GM19238 (cell line): ENCODE data around the gene ADSL.

Experiments
- DNase-seq: peaks from one replicate; pipeline ENCODE4 v3.0.0; 2011; ENCODE audit warnings: low spot score; ENCODE audit not compliant: insufficient read length

ADSL gene

DNA sequence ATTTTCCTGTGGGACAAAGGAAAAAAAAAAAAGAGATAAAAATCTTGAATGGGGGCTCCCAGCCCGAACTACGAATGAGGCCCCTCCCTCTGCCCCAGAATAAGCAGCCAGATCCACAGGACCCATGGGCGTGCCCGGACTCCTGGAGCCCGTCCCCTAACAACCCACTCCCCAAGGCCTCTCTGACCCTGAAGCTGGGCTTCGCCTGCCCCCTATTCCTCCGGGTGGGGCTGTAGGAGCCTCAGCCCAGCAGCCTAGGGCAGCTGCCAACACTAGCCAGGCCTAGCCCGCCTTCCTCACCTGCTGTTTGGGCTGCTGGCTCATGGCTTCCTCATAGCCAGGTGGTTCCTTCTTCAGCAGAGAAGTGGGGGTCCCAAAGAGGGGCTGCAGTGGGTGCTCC is 70.7 kb downstream of the ADSL start:
- DNase-seq, result no peak

DNA sequence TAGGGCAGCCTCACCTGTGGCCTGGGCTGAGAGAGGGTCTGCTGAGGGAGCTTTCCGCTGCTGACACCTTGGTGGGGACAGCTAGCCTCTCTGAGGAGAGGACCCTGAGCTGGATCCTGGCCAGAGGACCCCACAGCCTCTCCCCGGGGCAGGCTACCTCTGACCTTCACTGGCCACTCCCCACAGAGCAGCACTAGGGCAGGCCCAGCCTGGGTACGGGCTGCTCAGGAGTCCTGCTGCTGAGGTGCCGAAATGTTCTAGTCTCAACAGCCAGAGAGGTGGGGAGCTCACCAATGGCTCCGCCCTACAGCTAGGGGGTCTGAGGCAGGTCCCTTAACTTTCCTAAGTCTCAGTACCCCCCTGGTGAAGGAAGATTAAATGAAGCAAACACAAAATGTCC is 71.6 kb downstream of the ADSL start:
- DNase-seq, result no peak

DNA sequence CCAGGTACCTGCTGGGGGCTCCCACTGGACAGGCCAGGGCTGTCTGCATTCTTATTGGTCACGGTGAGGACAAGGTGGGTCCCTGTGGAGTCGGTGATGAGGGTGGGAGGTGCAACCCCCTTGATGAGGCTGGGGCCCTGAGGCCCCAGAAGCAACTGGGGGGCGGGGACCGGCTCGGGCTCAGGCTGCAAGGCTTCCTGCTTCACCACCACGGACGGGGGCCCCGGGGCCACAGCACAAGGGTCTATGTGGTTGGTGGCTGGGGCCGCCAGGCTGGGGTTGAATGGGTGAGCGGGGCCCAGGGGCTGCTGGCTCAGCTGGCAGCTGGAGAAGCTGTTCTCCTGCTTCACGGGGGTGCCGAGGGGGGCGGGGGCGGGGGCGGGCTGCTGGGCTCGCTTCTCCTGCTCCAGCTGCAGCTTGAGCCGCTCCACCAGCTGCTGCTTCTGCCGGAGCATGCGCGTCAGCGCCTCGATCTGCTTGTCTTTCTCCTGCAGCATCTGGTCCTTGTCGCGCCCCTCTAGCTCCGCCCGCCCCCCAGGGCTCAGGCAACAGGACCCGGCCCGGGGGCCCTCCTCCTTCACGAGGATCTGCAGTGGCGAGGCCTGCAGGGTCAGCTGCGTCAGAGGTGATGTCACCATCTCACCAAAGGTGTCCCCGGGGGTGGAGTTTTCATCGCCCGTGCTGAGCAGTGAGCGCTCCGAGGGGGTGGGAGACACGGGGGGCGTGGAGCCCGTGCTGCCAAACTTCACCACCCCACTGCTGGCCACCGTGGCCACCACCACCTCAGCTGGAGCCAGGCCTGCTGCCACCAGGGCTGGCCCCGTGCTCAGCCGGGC is 72.3 kb downstream of the ADSL start:
- no peak for DNase-seq

DNA sequence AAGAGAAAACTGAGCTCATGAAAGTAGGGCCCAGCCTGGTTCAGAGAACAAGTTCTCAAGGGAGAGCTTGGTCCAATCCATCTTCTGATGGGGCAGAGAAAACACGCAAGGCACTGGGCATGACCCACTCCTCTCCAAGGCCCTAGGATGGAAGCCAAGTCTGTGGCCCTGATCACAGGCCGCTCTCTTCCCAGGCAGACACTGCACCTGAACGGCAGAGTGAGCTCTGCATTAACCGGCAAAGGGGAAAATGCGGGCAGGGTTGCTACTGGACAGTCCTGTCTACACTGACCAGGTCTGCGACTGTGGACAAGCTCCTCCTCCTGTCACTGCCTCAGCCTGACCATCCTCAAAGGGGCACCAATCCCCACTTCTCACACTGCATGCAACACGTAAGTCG is 73.4 kb downstream of the ADSL start:
- DNase-seq, result no peak

DNA sequence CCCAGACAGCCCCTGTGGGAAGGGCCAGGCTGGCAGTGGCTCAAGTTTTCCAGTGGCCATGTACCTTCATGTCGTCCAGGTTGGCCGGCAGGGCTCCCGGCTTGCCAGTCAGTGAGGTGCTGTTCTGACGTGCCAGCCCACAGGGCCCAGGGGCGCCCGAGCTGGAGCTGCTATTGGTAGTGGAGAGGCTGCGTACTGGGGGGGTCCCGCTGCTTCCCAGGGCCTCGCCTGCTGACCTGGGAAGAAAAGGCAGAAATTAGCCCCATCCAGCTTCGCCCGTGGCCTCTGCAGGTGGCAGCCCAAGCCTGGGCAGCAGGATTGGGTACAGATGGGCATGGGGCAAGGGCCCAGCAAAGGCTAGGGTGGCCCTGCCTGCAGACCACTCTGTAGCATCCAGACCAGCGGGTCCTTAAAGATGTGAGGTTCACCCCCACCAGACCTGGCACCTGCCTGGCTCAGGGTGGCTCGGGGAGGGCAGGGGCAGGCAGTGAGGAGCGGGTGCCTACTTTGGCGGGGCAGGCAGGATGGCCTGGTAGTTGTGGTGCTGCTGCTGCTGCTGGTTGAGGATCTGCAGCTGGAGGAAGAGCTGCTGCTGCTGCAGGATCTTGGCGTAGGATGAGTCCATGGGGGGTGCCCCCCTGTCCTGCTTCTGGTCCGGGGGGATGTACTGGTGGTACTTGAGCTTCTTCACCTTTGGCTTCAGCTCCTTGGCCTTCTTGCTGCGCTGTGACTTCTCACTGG is 74.2 kb downstream of the ADSL start:
- DNase-seq, result no peak

DNA sequence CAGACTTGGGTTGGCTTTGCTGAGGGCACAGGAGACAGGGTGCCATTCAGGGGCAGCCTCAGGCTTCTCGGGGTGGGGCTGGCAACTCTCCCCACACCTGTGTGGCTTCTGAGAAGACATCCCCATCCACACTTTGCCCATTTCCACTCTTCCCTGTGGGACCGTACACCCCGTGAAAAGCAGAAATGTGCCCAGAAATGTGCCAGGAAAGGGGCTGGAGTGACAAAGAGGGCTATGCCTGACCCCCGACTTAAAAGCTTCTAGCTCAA is 74.7 kb downstream of the ADSL start:
- no peak for DNase-seq

DNA sequence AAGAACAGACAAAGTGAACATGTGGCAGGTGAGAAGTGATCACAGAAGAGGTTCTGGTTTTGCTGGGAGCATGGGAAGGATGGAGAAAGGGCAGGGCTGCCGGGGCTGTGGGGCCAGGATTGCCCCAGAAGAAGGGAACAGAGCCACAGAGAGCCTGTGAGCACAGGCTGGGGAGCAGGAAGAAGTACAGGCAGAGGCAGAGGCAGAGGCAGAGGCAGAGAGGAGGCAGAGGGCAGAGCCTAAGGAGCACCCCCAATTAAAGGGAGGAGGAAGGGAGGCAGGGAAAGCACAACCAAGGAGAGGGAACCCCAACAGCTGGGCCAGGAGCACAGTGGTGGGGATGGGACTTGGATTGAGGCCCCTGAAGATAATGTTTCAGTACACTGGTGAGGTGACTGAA is 75.6 kb downstream of the ADSL start:
- DNase-seq, result no peak

DNA sequence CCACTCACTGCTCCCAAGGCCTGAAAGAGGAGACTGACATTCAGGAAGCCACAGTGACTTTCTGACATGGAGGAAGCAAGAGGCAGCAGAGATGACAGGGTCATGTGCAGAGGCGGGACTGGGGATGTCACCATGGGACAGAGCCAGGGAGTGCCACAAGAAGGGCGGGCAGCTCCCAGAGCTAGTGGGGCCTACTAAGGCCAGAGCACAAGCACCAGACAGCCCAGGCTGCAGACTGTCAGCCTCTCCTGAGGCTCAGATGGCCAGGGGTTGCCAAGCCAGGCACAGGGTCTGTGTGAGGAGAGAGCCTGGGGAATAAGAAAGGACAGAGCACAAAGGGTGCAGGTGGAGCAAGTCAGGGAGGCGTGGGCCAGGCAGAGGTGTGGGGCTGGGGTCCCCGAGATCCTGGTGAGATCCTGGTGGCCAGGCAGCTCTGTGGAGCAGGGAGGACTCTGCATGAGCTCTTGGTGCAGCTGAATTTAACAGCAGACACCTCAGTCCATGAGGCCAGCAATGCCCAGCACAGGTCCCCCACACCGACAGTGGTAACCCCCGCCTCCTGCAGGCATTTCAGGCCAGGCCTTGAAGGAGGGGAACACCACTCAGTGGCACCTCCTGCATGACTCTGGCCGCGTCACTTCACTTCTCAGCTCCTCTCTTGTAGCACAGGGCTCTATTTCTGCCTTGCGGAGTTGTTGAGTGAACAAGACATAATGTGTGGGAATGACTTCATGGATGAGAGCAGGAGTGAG is 76.4 kb downstream of the ADSL start:
- no peak for DNase-seq

DNA sequence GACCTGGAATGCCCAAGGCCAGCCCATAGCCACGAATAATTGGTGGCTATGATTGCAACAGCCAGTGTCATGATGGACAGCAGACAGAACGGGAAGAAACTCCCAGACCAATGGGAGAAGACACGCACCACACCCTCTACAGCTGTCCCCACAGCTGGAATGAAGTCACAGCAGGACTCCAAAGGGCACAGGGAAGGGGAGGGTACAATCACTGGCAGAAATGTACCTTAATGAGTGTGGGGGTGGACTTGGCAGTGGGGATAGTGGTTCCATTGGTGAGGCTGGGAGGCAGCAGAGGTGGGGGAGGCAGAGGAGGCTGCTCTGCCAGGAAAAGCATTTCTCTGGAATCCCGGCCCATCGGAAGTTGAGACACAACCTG is 77.0 kb downstream of the ADSL start:
- DNase-seq, result no peak

DNA sequence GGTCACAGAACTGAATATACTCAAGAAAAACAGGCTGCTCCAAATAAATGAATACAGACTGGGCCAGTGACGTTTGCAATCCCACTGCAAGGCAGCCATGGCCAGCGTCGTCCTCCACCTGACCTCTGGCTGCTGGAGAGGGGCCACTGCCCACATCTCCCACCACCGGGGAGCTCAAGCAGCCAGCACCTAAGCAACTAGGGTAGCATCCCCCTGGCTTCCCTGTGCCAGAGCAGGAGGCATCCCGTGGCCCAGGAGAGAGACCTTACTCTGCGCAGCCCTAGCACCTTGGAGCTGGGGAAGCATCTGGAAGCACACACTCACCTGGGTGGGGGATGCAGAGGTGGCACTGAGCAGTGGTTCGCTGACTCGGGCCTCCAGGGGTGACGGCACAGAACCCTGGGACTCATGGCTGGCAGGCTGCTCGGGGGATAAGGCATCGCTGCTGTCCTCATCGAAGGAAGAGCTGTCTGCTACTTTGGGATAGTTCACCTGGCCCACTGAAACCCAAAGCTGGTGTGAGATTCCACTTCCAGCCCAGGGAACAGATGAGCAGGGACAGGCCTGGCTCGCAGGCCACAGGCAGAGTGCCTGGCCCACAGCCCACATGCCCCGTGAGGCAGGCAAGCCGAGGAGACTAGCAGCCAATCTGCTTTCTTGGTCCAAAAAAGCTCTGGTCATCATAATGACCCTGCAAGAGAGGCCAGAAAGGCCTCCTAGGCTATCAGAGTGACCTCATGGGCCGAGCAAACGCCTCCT is 77.8 kb downstream of the ADSL start:
- no peak for DNase-seq

DNA sequence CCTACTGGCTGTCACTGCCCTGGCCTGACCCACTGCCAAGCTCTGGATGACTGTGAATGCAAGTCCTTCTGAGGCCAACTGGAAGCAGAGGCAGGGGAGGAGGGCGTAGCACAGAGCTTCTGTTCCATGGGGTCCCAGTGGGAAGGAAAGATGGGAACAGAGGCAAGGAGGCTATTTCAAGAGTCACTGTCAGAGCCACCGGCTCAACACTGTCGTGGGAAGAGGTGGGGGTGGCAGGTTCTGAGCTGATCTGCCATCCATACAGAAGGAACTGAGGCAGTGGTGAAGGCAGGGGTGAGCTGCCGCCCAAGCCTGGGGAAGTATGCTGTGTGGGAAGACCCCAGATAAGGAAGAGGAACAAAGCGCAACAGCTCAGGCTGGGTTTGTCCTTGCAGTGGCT is 78.8 kb downstream of the ADSL start:
- no peak for DNase-seq

DNA sequence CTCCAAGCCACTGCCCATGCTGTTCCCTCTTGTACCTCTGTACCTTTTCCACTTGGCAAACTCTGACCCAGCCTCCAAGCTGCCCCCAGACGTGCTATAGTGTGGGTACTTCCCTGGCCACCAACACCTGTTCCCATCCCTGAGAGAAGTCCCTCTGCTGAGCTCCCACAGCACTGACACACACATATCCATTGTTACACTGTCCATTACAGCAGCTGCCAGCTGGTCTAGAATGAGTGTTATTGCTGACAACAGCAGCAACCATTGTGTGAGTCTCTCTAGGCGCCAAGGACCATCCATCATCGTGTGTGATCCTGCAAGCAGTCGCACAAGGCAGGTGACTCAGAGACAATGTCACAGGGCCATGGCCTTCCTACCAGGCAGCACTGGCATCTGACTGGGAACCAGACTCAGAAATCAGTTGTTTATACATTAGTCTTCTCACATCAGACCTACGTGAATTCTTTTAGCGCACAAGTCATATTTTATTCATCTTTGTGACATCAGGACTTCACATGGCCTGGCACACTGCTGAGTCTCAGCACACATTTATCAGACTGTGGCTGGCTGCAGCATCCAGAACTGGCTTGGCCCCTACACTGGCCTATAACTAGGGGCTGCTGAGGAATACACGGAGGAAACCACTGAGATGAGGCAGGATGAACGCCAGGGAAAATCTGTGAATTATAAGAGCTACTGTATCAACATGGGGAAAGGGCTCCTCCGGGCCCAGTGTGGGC is 80.5 kb downstream of the ADSL start:
- DNase-seq, result no peak

DNA sequence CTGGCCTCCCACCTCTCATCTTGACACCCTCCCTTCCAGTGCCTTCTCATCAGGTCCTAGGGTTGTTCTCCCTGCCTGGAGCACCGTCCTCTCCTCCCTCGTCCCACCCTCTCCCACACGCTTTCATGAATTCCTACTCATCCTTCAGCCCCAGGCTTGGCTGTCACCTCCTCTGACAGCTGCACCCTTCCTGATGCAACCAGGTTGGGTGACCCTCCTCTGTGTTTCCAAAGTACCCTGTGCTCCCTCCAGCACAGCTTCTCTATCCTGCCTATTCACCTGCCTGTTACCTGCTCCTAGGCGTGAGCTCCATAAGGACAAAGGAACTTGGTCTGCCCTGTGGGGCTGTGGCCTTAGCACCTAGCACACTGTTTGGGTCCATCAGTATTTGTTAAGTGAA is 82.5 kb downstream of the ADSL start:
- DNase-seq, result no peak

DNA sequence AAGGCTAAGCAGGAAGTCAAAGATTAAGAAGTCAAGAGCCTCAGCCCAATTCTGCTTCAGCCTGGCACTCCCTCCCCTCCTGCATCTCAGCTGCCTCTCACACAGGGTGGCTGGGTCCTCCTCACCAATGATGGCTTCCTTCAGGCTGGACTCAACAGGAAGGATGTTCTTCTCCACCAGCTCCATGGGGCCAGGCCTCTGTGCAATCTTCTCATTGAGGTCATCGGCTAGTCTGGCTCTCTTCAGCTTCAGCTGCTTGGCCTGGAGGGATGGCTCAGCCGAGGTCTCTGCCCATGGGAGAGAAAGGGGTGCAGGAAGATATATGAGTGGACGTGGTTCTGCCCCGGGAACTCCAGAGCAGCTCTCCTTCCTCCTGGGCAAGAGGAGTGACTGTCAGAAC is 83.2 kb downstream of the ADSL start:
- no peak for DNase-seq

DNA sequence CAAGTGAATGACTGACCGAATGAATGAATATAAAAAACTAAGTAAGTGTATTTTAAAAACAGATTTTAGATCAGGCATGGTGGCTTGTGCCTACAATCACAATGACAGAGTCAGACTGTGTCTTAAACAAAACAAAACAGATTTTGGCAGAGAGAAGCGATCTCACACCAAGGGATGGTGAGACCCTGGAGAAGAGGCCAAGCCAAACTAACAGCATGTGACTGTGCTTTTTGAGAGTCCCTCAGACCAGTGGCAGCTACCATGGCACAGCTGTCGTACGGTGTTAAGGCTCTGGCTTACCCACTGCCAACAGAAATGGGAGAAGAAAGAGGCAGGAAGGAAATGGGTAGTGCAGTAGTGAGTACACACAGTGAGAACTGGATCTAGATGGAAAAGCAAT is 84.7 kb downstream of the ADSL start:
- DNase-seq, result no peak

DNA sequence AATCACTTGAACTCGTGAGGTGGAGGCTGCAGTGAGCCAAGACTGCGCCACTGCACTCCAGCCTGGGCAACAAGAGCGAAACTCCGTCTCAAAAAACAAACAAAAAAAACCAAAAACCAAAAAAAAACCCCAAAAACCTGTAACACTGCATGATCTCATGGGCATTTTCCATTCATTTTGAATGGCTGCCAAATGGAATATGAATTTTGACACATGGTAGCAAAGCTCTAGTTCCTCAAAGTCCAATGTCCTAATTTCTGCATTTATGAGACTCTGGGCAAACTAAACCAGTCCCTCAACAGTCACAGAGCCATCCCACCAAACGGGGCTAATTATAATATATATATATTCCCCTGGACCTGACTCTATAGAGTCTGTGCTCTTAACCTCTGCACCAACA is 85.9 kb downstream of the ADSL start:
- DNase-seq, result no peak

DNA sequence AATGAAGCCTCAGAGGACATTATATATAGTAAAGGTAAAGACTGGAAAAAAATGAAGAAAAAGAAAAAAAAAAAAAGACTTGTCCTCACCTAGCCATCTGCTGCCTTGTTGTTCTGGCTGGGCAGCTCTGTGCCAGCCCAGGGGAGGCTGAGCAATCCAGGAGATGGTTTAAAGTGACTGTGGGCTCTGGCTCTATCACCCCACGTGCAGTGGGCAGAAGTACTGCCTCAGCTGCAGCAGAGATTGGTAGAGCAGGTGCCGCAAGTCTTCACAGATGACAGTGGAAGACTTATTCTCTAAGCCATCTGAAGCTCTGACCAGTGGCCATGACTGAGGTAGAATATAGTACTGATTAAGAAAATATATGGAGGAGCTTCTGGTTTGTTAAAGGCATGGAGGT is 86.3 kb downstream of the ADSL start:
- DNase-seq, result no peak

DNA sequence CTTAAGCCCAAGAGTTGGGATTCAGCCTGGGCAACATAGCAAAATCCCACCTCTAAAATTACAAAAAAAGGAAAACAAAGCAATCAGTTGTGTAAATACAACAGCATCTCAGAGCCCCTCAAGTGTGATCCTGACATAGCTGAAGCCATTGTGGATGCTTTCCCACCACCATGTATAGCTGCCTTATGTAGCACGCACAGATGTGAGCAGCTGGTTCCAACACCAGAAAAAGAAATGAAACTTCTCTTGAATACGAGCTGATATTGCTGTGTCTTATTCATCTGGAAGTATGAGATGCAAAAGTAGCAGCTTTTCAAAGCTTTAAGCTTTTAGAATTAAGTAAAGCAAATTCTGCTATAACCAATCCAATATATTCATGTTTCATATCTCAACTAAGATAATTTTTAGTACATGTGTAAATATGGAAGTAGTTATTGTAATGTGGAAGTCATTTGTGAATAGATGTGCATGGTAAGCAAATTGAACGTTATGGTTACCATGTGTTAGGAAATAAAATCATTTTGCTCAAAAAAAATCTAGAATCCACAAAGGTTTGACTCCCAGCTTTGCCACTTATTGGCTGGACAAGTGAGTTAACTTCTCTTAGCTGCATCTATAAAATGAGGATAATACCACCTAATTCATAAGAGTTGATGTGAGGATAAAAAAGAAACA is 87.3 kb downstream of the ADSL start:
- no peak for DNase-seq

DNA sequence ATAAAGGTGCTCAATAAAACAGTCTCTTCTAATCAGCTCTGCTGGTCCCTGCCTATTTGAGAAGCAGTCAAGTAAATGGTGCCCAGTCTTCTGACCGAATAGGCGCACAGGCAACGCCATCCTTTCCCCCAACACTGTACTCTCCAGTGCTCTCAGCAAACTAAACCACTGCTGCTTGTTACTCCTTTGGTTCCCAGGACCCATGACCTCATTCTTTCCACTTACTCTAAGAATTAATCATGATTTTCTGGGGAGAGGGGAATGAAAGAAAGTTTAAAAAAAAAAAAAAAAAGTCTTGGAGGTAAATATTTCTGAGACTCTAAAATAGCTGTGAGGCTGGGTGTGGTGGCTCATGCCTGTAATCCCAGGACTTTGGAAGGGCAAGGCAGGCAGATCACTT is 87.8 kb downstream of the ADSL start:
- no peak for DNase-seq

DNA sequence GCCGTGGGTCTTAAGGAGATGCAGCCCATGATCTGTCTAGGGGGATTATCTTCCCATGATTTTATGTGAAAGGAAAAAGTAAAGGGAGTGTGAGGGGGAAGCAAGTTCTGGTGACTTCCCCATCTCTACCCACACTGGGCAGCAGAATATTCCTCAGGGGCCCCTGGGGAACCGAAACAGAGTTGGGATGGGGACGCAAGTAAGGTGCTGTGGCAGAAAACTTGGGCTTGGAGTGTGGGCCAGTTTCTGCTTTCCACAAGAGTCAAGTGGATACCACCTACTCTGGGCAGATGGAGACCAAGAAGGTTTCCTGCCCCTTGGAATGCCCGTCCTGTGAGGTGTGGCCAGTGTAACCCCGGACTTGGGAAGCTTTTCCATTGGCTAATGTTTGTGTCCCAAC is 88.4 kb downstream of the ADSL start:
- DNase-seq, result no peak
